ENCODE measurements around the gene FXYD2. TPM values are rescaled to one million over a fixed set of nuclear protein-coding genes. Genes with fewer than 3 reads are reported as not detected.

FXYD2 gene
- total and polyA plus RNA-seq, 2 of the 4 experiments (the other 2 are of a cell fraction), result 0.09 TPM; not detected in 1

DNA sequence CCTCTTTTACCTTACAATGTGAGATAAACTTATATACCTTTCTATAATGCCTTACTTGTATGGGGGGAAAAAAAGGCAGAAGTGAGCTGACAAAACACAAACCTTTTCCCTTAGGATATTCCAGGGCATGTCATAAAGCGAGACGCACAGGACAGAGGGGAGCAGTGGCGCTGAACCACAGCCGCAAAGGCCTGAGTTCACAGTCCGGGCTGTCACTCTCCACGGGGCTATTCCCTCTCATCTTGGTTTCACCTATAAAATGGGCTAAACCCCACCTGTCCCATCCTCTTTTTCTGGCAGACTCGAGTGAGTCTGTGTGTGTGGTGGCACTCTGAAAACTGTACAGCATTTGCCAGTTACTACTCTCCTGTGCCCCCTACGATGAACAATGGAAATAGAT is 14.4 kb upstream of the FXYD2 start:
- Histone ChIP-seq H3K14ac (replicated peaks; ENCODE audit: low read depth, low read length) (no peak overlapping the region), H3K9me1 (ENCODE audit: insufficient read depth, low read length) (no peaks in the 10 kb centered on the region), H3K4ac (ENCODE audit: low read depth, low read length) (no peak overlapping the region), H3K9ac (ENCODE audit: low read depth, low read length) (no peak overlapping the region), H2AK5ac (ENCODE audit: low read depth, low read length) (no peak overlapping the region), H4K91ac (ENCODE audit: insufficient read depth, low read depth, low read length) (no peak overlapping the region), H3K4me2 (ENCODE audit: low read depth, low read length) (no peak overlapping the region), H3K56ac (ENCODE audit: extremely low read depth, insufficient read depth, low read length) (no peak overlapping the region), H4K20me1 (ENCODE audit: insufficient read depth, low read length) (no peaks in the 10 kb centered on the region), H3K36me3 (ENCODE audit: control insufficient read depth, insufficient read depth, low read length) (no peaks in the 10 kb centered on the region), H3K9me3 (ENCODE audit: control insufficient read depth, insufficient read depth, low read length) (no peaks in the 10 kb centered on the region), H3K18ac (ENCODE audit: low read depth, low read length) (no peak overlapping the region), H2BK20ac (ENCODE audit: low read depth, low read length) (no peak overlapping the region), H2BK5ac (ENCODE audit: low read depth, low read length, poor library complexity, severe bottlenecking) (no peak overlapping the region), H2BK15ac (ENCODE audit: low read depth, low read length) (no peak overlapping the region), H2AFZ (replicated peaks; ENCODE audit: low read length, poor library complexity) (no peak overlapping the region), H3K23ac (ENCODE audit: low read depth, low read length) (no peak overlapping the region), H2BK120ac (ENCODE audit: low read depth, low read length) (no peak overlapping the region), H3K27ac (ENCODE audit: insufficient read depth, low read length) (no peak overlapping the region), H3K27me3 (ENCODE audit: control insufficient read depth, insufficient read depth, low read length) (peaks cover 25% of the 10 kb centered on the region), H3K4me3 (ENCODE audit: insufficient read depth, low read depth, low read length) (no peak overlapping the region), H3K4me1 (ENCODE audit: control insufficient read depth, insufficient read depth, low read length) (no peaks in the 10 kb centered on the region), H2AK9ac (replicated peaks; ENCODE audit: low read depth, low read length, poor library complexity) (no peak overlapping the region), H3K79me1 (ENCODE audit: low read depth in 1 of 2, low read length in 2 of 2) (no peaks in the 10 kb centered on the region), H4K5ac (ENCODE audit: low read depth, low read length) (no peak overlapping the region), H4K8ac (ENCODE audit: low read depth in 2 of 2, low read length in 2 of 2) (no peak overlapping the region)
- TF ChIP-seq FOS (IDR thresholded peaks at IDR 0.05; ENCODE audit: low read depth, low read length) (no peak), BHLHE40 (IDR thresholded peaks at IDR 0.05; ENCODE audit: low read depth, low read length) (no peak), MAZ (IDR thresholded peaks at IDR 0.05; ENCODE audit: borderline replicate concordance, low read depth, low read length) (no peak), MAFK (IDR thresholded peaks at IDR 0.05; ENCODE audit: low read depth, low read length) (no peak)
- TF ChIP-seq, protein P1, sequence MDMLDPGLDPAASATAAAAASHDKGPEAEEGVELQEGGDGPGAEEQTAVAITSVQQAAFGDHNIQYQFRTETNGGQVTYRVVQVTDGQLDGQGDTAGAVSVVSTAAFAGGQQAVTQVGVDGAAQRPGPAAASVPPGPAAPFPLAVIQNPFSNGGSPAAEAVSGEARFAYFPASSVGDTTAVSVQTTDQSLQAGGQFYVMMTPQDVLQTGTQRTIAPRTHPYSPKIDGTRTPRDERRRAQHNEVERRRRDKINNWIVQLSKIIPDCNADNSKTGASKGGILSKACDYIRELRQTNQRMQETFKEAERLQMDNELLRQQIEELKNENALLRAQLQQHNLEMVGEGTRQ (IDR thresholded peaks at IDR 0.05; ENCODE audit: low read depth, low read length), result no peak
- no CpG with 5 or more reads among the region's 8 CpGs for WGBS, 2 experiments (ENCODE audit: extremely low coverage in 2 of 2, insufficient read length in 1 of 2)
- no TSS peak for BruUV-seq (replicated peaks)
- ChIA-PET POLR2A (ENCODE audit: unreplicated experiment) (no interaction called here), CTCF (no interaction called here)
- intact Hi-C loops (cut with micrococcal nuclease) (no loop called here), dilution Hi-C loops (cut with HindIII; ENCODE audit: low sequenced_read_pairs, unreplicated experiment) (no loop called here), in situ Hi-C loops (cut with MboI; ENCODE audit: low sequenced_read_pairs) (no loop called here)
- DNase-seq (no peak), ATAC-seq (ENCODE audit: low read depth) (no peak)

Measured in IMR-90 (cell line).